GM23338 (cell line): ENCODE data around the gene APOD. TPM values are rescaled to one million over a fixed set of nuclear protein-coding genes. Genes with fewer than 3 reads are reported as not detected.

Source experiments
- ATAC-seq: fragments of 200-7000 bp; cut with Tn5 transposase; 3 replicates; pipeline ENCODE4 v1.9.1; 2020
- DNase-seq: peaks from one replicate; pipeline ENCODE4 v3.0.0-alpha.2; 2015; ENCODE audit warnings: low spot score
- H2AFZ ChIP-seq: fragments of 200-600 bp; sonication (generic); 2 replicates; pipeline ENCODE4 v1.8.0; 2016; ENCODE audit warnings: antibody characterized with exemption, mild to moderate bottlenecking, moderate library complexity
- H3F3A ChIP-seq: fragments of 200-600 bp; sonication (generic); replicated peaks from 2 replicates; pipeline ENCODE4 v1.8.0; 2017; ENCODE audit warnings: antibody characterized with exemption, mixed run types, low read depth
- H3K27ac ChIP-seq: fragments of 200-600 bp; sonication (generic); 2 replicates; pipeline ENCODE4 v1.6.1; 2016; ENCODE audit warnings: low read depth
- H3K27me3 ChIP-seq: fragments of 200-600 bp; sonication (generic); 2 replicates; pipeline ENCODE4 v1.8.0; 2016; ENCODE audit warnings: mild to moderate bottlenecking, mixed run types, moderate library complexity; ENCODE audit not compliant: insufficient read depth
- H3K36me3 ChIP-seq: fragments of 200-600 bp; sonication (generic); 2 replicates; pipeline ENCODE4 v1.8.0; 2016; ENCODE audit warnings: mild to moderate bottlenecking; ENCODE audit not compliant: insufficient read depth
- H3K4me1 ChIP-seq: fragments of 200-600 bp; sonication (generic); 2 replicates; pipeline ENCODE4 v1.8.0; 2016; ENCODE audit warnings: mild to moderate bottlenecking, moderate library complexity; ENCODE audit not compliant: insufficient read depth
- H3K4me2 ChIP-seq: fragments of 200-600 bp; sonication (generic); 2 replicates; pipeline ENCODE4 v1.7.1; 2017; ENCODE audit warnings: mixed run types
- H3K4me3 ChIP-seq: fragments of 200-600 bp; sonication (generic); 2 replicates; pipeline ENCODE4 v1.6.1; 2016; ENCODE audit warnings: mixed run types
- H3K79me2 ChIP-seq: fragments of 200-600 bp; sonication (generic); replicated peaks from 2 replicates; pipeline ENCODE4 v1.8.0; 2017; ENCODE audit warnings: mild to moderate bottlenecking; ENCODE audit not compliant: insufficient read depth
- H3K9me2 ChIP-seq: fragments of 200-600 bp; sonication (generic); 2 replicates; pipeline ENCODE4 v1.8.0; 2017; ENCODE audit not compliant: insufficient read depth
- H4K20me1 ChIP-seq: fragments of 200-600 bp; sonication (generic); replicated peaks from 2 replicates; pipeline ENCODE4 v1.8.0; 2017; ENCODE audit warnings: mild to moderate bottlenecking; ENCODE audit not compliant: insufficient read depth
- H3K27ac Mint-ChIP-seq: 2 replicates; pipeline ENCODE4 v1.8.0; 2020; ENCODE audit warnings: inconsistent platforms, mild to moderate bottlenecking, moderate library complexity, mixed read lengths
- H3K27me3 Mint-ChIP-seq: 3 replicates; pipeline ENCODE4 v1.8.0; 2022; ENCODE audit warnings: low read depth, mild to moderate bottlenecking, moderate library complexity, mixed read lengths, inconsistent platforms; ENCODE audit not compliant: insufficient read depth, poor library complexity
- H3K36me3 Mint-ChIP-seq: 3 replicates; pipeline ENCODE4 v1.8.0; 2021; ENCODE audit warnings: low read depth, mild to moderate bottlenecking, inconsistent platforms, moderate library complexity, mixed read lengths
- H3K4me1 Mint-ChIP-seq: 3 replicates; pipeline ENCODE4 v1.8.0; 2020; ENCODE audit warnings: mild to moderate bottlenecking, inconsistent platforms, mixed read lengths
- H3K4me3 Mint-ChIP-seq: 3 replicates; pipeline ENCODE4 v1.8.0; 2021; ENCODE audit warnings: moderate library complexity, mild to moderate bottlenecking, inconsistent platforms, mixed read lengths
- H3K9me3 Mint-ChIP-seq: 3 replicates; pipeline ENCODE4 v1.8.0; 2020; ENCODE audit warnings: moderate library complexity, mild to moderate bottlenecking, inconsistent platforms, mixed read lengths
- CREB1 ChIP-seq: fragments of 250-450 bp; sonication (Bioruptor Pico); IDR thresholded peaks from 2 replicates; pipeline ENCODE4 v1.5.0; 2020; ENCODE audit warnings: low read depth, mild to moderate bottlenecking, moderate library complexity
- EZH2 ChIP-seq: fragments of 200-600 bp; sonication (generic); IDR thresholded peaks from one replicate; pipeline ENCODE4 v1.8.0; 2017; ENCODE audit warnings: antibody characterized with exemption, mild to moderate bottlenecking, low read depth; ENCODE audit not compliant: unreplicated experiment
- EZH2phosphoT487 ChIP-seq: fragments of 200-600 bp; sonication (generic); IDR thresholded peaks from one replicate; pipeline ENCODE4 v1.8.1; 2018; ENCODE audit warnings: antibody characterized with exemption; ENCODE audit not compliant: unreplicated experiment
- JUNB ChIP-seq: IDR thresholded peaks from one replicate; pipeline ENCODE4 v1.6.1; 2016; ENCODE audit warnings: antibody characterized with exemption; ENCODE audit not compliant: unreplicated experiment
- NANOG ChIP-seq: IDR thresholded peaks from 2 replicates; pipeline ENCODE4 v1.6.1; 2016; ENCODE audit warnings: antibody characterized with exemption, borderline replicate concordance
- POLR2AphosphoS5 ChIP-seq: IDR thresholded peaks from 2 replicates; pipeline ENCODE4 v1.6.1; 2016; ENCODE audit warnings: antibody characterized with exemption, low read depth
- ZNF114 ChIP-seq: fragments of 250-450 bp; sonication (Bioruptor Pico); IDR thresholded peaks from 2 replicates; pipeline ENCODE4 v1.5.0; 2020; ENCODE audit warnings: mild to moderate bottlenecking, moderate library complexity
- ZNF331 ChIP-seq: fragments of 250-450 bp; sonication (Bioruptor Pico); IDR thresholded peaks from 2 replicates; pipeline ENCODE4 v1.5.0; 2020; ENCODE audit warnings: low read depth, mild to moderate bottlenecking, moderate library complexity
- ZNF462 ChIP-seq: fragments of 250-450 bp; sonication (Bioruptor Pico); IDR thresholded peaks from 2 replicates; pipeline ENCODE4 v1.5.0; 2020; ENCODE audit warnings: mild to moderate bottlenecking, moderate library complexity
- polyA plus RNA-seq: library from polyadenylated mRNA; unstranded; fragments of >200 nt; fragmentation: Nextera tagmentation; extraction: Ambion mirVana; gene quantifications from 2 replicates; pipeline ENCODE4 v1.2.1, GENCODE V29; 2016
- total RNA-seq: library from RNA; depleted of rRNA; stranded (reverse); fragments of >200 nt; shearing (Covaris generic); gene quantifications from 2 replicates; pipeline ENCODE4 v1.2.3, GENCODE V29; 2014
- TF ChIP-seq, protein P1 (sequence below): IDR thresholded peaks from 2 replicates; pipeline ENCODE4 v1.6.1; 2016; ENCODE audit warnings: antibody characterized with exemption
- TF ChIP-seq, protein P2 (sequence below), 2 experiments: fragments of 200-600 bp in 1 of 2; sonication (generic) in 1 of 2; conservative IDR thresholded peaks; 2 replicates each; pipeline versions ENCODE4 v1.5.1 to v1.6.1; 2016 to 2017; ENCODE audit warnings: antibody characterized with exemption in 2 of 2, low read depth in 2 of 2, mild to moderate bottlenecking in 2 of 2, moderate library complexity in 1 of 2

APOD gene
- total and polyA plus RNA-seq, 2 experiments from 2014 or later: not detected

DNA sequence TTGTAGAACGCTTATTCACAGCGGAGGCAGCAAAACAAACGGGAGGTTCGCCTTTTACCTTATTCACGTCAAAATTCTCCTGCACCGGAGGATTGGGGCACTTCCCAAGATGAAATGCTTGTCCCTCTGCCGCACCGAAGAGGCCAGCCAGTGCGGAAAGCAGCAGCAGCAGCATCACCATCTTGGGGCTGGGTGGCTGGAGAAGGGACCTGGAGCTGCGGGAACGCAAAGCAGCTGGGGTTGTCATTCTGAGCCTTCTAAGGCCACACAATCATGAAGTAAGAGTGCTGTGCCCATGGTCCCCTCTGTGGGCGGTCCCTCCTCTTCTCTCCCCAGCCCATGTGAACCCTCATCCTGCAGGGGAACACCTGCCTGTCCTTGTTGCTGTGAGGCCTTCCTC lies 4.5 kb downstream of the APOD start (continued):
- TF ChIP-seq, protein P1, sequence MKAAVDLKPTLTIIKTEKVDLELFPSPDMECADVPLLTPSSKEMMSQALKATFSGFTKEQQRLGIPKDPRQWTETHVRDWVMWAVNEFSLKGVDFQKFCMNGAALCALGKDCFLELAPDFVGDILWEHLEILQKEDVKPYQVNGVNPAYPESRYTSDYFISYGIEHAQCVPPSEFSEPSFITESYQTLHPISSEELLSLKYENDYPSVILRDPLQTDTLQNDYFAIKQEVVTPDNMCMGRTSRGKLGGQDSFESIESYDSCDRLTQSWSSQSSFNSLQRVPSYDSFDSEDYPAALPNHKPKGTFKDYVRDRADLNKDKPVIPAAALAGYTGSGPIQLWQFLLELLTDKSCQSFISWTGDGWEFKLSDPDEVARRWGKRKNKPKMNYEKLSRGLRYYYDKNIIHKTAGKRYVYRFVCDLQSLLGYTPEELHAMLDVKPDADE: no peak
- TF ChIP-seq, protein P2, sequence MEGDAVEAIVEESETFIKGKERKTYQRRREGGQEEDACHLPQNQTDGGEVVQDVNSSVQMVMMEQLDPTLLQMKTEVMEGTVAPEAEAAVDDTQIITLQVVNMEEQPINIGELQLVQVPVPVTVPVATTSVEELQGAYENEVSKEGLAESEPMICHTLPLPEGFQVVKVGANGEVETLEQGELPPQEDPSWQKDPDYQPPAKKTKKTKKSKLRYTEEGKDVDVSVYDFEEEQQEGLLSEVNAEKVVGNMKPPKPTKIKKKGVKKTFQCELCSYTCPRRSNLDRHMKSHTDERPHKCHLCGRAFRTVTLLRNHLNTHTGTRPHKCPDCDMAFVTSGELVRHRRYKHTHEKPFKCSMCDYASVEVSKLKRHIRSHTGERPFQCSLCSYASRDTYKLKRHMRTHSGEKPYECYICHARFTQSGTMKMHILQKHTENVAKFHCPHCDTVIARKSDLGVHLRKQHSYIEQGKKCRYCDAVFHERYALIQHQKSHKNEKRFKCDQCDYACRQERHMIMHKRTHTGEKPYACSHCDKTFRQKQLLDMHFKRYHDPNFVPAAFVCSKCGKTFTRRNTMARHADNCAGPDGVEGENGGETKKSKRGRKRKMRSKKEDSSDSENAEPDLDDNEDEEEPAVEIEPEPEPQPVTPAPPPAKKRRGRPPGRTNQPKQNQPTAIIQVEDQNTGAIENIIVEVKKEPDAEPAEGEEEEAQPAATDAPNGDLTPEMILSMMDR (conservative IDR thresholded peaks at IDR 0.05; ENCODE audit: low read depth in 2 of 2): no peak

DNA sequence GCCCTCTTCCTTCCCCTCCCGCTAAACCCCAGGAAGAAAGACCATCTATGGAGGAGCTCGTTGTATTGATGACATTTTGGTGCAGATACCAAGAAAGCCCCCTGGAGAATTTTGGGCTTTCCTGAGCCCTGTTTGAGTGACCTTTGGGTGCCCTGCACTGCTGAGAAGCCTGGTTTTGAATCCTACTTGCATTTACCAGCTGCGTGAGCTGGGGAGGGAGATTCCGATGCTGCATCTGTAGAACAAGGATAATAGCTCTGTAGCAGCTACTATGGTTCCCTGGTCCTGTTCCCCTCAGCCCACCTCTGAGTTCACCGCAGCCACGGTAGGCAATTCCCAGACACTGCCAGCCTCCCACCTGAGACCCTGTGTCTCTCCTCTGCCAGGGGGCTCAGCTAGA lies 5.2 kb downstream of the APOD start:
- no peak overlapping the region for H3K4me3 Mint-ChIP-seq
- peaks cover 7% of the 10 kb centered on the region for H3K27me3 Mint-ChIP-seq
- no peaks in the 10 kb centered on the region for H3F3A ChIP-seq
- peaks cover 3% of the 10 kb centered on the region; the same call in 1 of the 3 replicates for H3K9me3 Mint-ChIP-seq
- H3K79me2 ChIP-seq: no peaks in the 10 kb centered on the region
- H3K27ac ChIP-seq: no peak overlapping the region
- no peaks in the 10 kb centered on the region for H3K9me2 ChIP-seq
- no peak overlapping the region; the same call in 1 of the 2 replicates for H3K27ac Mint-ChIP-seq
- ATAC-seq (no peak), DNase-seq (no peak)
- no peaks in the 10 kb centered on the region for H3K27me3 ChIP-seq
- H3K4me2 ChIP-seq: no peak overlapping the region
- H3K36me3 ChIP-seq: no peaks in the 10 kb centered on the region
- peaks cover 11% of the 10 kb centered on the region; the same call in 1 of the 2 replicates for H3K4me1 ChIP-seq
- no peaks in the 10 kb centered on the region for H4K20me1 ChIP-seq
- no peak overlapping the region for H3K4me3 ChIP-seq
- H2AFZ ChIP-seq: 0 out of 2 replicates have a peak overlapping the region, but pooled peaks have one; percentile 74
- TF ChIP-seq POLR2AphosphoS5 (no peak), ZNF114 (CRISPR knock-in tag) (no peak), CREB1 (no peak), EZH2phosphoT487 (no peak), ZNF462 (CRISPR knock-in tag) (no peak), EZH2 (no peak), ZNF331 (CRISPR knock-in tag) (no peak), NANOG (no peak), JUNB (no peak)
- TF ChIP-seq, protein P1: no peak
- peaks cover 8% of the 10 kb centered on the region for H3K4me1 Mint-ChIP-seq
- H3K36me3 Mint-ChIP-seq: no peaks in the 10 kb centered on the region
